Right atrium auricular region (tissue), 2 donors: ENCODE results near the gene PSD2. TPM values are rescaled to one million over a fixed set of nuclear protein-coding genes. Genes with fewer than 3 reads are reported as not detected.

ENCODE experiments used
- DNase-seq: peaks from one replicate; pipeline ENCODE4 v3.0.0-alpha.2; 2019; ENCODE audit warnings: low spot score
- H3K27ac ChIP-seq, 2 donors: fragments of 200-600 bp; sonication (generic); 1 replicate in 1 of 2; 2 replicates in 1 of 2; pipeline ENCODE4 v1.5.1; 2016 to 2019
- H3K27me3 ChIP-seq, 2 donors: fragments of 200-600 bp; sonication (generic); one replicate each; pipeline versions ENCODE4 v1.5.1 to v1.6.0; 2017 to 2019
- H3K36me3 ChIP-seq: fragments of 200-600 bp; sonication (generic); one replicate; pipeline ENCODE4 v1.5.1; 2016
- H3K4me1 ChIP-seq, 2 donors: fragments of 200-600 bp; sonication (generic); one replicate each; pipeline versions ENCODE4 v1.5.1 to v1.6.0; 2017 to 2019
- H3K4me3 ChIP-seq, 2 donors: fragments of 200-600 bp; sonication (generic); 1 replicate in 1 of 2; 2 replicates in 1 of 2; pipeline ENCODE4 v1.5.1; 2017 to 2019; ENCODE audit warnings: mild to moderate bottlenecking in 1 of 2, moderate library complexity in 1 of 2
- H3K9me3 ChIP-seq, 2 donors: fragments of 200-600 bp; sonication (generic); one replicate each; pipeline ENCODE4 v1.5.1; 2019
- total RNA-seq, 2 donors: library from RNA; depleted of rRNA; stranded (reverse); fragments of >200 nt; gene quantifications; one replicate each; pipeline ENCODE4 v1.1.0, GENCODE V29; 2016
- TF ChIP-seq, protein P1 (sequence below), 2 donors: fragments of 200-600 bp; sonication (generic); IDR thresholded peaks; one replicate each; pipeline ENCODE4 v1.5.1; 2019; ENCODE audit warnings: antibody characterized with exemption in 2 of 2

Gene PSD2
- total RNA-seq, 2 donors from 2014 or later, result 0.12 to 0.19 TPM

DNA sequence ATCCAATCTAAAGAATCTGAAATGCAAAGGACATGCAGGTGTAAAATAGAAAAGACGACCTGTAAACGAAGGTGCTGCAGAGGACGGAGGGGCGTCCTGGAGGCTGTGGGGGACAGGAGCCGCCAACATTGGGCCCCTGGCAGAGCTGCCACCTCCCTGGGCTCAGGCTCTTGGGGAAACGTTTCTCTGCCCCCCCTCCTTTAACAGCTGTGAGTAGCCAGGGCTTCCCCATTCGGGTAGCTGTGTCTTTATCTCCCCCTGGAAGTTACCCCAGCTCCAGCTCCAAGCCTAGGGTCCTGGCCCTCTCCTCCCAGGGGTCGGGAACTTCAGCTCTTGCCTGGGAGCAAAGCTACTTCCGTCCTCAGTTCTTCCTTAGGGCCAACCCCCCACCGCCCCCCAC is 51.5 kb downstream of the PSD2 start:
- Histone ChIP-seq H3K36me3 (no peaks in the 10 kb centered on the region), H3K27ac (no peak overlapping the region), H3K27me3 (no peaks in the 10 kb centered on the region), H3K4me3 (no peak overlapping the region), H3K9me3 (no peaks in the 10 kb centered on the region), H3K4me1 (peaks cover 0 to 17% of the 10 kb centered on the region in 2 donors)
- no peak for DNase-seq
- TF ChIP-seq, protein P1, sequence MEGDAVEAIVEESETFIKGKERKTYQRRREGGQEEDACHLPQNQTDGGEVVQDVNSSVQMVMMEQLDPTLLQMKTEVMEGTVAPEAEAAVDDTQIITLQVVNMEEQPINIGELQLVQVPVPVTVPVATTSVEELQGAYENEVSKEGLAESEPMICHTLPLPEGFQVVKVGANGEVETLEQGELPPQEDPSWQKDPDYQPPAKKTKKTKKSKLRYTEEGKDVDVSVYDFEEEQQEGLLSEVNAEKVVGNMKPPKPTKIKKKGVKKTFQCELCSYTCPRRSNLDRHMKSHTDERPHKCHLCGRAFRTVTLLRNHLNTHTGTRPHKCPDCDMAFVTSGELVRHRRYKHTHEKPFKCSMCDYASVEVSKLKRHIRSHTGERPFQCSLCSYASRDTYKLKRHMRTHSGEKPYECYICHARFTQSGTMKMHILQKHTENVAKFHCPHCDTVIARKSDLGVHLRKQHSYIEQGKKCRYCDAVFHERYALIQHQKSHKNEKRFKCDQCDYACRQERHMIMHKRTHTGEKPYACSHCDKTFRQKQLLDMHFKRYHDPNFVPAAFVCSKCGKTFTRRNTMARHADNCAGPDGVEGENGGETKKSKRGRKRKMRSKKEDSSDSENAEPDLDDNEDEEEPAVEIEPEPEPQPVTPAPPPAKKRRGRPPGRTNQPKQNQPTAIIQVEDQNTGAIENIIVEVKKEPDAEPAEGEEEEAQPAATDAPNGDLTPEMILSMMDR (IDR thresholded peaks at IDR 0.05), result no peak

DNA sequence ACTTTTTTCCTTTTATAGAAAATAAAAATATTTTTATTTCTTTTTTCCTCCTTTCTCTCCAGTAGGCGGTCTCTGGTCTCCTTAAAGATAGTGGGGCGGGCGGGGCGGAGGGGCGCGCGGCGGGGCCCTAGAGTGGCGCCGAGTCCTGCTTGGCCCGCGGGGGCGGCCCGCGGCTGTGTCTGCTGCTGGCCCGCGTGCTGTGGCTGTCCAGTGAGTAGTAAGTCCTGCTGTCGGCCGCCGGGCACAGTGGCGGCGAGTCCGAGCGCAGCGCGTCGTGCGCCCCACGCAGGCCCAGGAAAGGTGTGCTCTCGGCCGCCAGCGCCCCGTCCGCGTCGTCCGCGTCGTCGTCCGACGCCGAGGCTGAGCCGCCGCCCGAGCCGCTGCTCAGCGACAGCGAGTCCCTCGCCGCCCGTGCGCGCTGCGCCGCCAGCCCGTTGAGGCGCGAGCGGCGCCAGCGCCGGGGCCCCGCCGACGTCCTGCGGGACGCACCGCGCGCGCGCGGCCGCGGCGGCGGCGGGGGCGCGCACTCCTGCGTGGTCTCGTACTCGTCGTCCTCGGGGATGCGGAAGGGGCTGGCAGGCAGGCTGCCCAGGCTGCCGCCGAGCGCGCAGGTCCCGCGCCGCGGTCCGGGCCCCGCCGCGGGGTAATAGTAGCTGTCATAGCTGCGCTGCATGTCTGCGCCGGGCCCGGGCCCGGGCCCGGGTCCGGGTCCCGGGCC is 52.3 kb downstream of the PSD2 start:
- DNase-seq, result peak; percentile 63
- TF ChIP-seq, protein P1 (IDR thresholded peaks at IDR 0.05), result no peak
- Histone ChIP-seq H3K9me3 (no peaks in the 10 kb centered on the region), H3K27me3 (no peaks in the 10 kb centered on the region), H3K27ac (peak overlapping the region; percentile 75 to 89), H3K4me1 (peaks cover 0 to 17% of the 10 kb centered on the region in 2 donors), H3K4me3 (peak overlapping the region; percentile 65 to 73), H3K36me3 (no peaks in the 10 kb centered on the region)

DNA sequence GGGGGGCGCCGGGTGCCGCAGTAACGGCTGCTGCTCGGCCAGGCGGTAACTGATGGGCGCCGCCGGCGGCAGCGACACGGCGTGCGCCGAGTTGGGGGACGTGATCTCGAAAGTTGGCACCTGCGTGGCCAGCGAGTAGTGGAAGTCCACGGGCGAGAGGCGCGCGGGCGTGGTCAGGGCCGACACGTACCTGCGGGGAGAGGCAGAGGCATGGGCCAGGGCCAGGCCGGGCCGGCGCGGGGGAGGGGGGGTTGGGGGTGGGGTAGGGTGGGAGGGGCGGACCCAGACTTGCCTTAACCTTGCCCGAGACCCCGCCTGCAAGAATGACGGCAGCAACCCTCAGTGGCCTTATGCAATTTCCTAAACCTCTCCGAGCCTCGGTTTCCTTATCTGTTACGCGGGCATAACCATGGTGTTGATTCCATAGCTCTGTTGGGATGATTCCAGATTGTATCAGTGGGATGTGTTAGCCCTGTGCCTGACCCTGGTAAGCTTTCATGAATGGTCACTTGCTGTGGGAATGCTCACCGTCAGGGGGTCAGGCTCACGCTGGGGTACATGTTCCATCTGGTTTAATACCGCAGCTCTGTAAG is 53.0 kb downstream of the PSD2 start:
- no peaks in the 10 kb centered on the region for H3K27me3 ChIP-seq
- H3K9me3 ChIP-seq, result no peaks in the 10 kb centered on the region
- peak overlapping the region; percentile 65 to 73 for H3K4me3 ChIP-seq
- H3K27ac ChIP-seq, result peak overlapping the region; percentile 75 to 89
- peaks cover 0 to 17% of the 10 kb centered on the region in 2 donors for H3K4me1 ChIP-seq
- TF ChIP-seq, protein P1 (IDR thresholded peaks at IDR 0.05), result no peak
- H3K36me3 ChIP-seq, result no peaks in the 10 kb centered on the region
- no peak for DNase-seq

DNA sequence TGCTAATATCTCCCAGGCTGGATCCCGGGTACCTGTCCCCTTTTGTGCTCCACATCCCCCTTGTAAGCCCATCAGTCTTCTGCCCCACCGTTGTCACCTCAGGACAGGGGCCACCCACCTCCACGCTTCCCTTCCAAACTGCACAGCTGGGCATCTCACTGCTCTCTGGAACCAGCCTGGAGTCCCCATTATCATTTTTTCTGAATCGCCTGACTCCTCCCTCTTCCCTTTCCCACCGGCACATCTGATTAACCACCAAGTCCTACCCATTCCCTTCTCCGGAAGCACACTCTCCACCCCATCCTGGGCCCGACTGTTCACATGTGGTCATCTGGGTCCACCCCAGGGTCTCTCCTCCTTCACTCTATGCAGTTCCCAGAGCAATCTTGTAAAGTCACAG is 53.9 kb downstream of the PSD2 start:
- no peaks in the 10 kb centered on the region for H3K9me3 ChIP-seq
- H3K4me1 ChIP-seq, result peaks cover 0 to 17% of the 10 kb centered on the region in 2 donors
- no peak for DNase-seq

DNA sequence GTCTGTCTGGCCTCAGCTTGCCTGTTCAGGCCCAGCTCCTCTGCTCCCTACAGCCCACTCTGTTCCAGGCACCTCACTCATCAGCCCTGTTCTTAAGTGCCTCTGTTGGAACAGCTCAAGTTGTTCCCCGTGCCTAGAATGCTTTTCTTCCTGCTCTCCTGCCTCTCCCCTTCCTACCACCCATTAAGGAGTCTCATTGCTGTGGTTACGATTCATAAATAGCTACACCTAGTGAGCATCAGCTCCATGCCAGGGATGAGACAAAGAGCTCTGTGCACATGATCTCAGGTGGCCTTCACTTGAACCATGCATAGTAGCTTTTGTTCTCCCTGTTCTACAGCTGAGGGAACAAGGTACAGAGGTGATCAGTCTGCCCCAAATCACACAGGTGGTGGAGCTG is 54.3 kb downstream of the PSD2 start:
- no peak for DNase-seq
- Histone ChIP-seq H3K27ac (no peak overlapping the region), H3K27me3 (no peaks in the 10 kb centered on the region), H3K36me3 (no peaks in the 10 kb centered on the region), H3K4me1 (peaks cover 0 to 17% of the 10 kb centered on the region in 2 donors), H3K9me3 (no peaks in the 10 kb centered on the region), H3K4me3 (no peak overlapping the region)
- TF ChIP-seq, protein P1 (IDR thresholded peaks at IDR 0.05), result no peak

More for the DNA sequence above, 53.9 kb downstream of the PSD2 start:
- Histone ChIP-seq H3K27me3 (no peaks in the 10 kb centered on the region), H3K4me3 (no peak overlapping the region), H3K27ac (no peak overlapping the region), H3K36me3 (no peaks in the 10 kb centered on the region)
- TF ChIP-seq, protein P1 (IDR thresholded peaks at IDR 0.05), result no peak
